ENCODE measurements around the gene RAI1.

The RAI1 gene

GRCh38 chr17:17645961-17646360 lies 35.3 kb upstream of the RAI1 start:
- no peaks in the 10 kb centered on the region for H3K36me3 ChIP-seq (ENCODE audit: control insufficient read depth, insufficient read depth, low read length)
- no peaks in the 10 kb centered on the region for H3K4me1 ChIP-seq
- no peak overlapping the region for H2AFZ ChIP-seq
- no peaks in the 10 kb centered on the region for H3K9me3 ChIP-seq (ENCODE audit: control insufficient read depth, low read length)
- TF ChIP-seq CTCF (IDR thresholded peaks at IDR 0.05): no peak
- no peak overlapping the region for H3K27ac ChIP-seq
- H3K4me2 ChIP-seq (ENCODE audit: low read length): no peak overlapping the region
- H3K79me2 ChIP-seq: no peaks in the 10 kb centered on the region
- H3K27me3 ChIP-seq (ENCODE audit: control insufficient read depth, insufficient read depth, low read length): no peaks in the 10 kb centered on the region
- no peak overlapping the region for H3K4me3 ChIP-seq (ENCODE audit: low read depth, low read length)
- no peak overlapping the region for H3K9ac ChIP-seq

GRCh38 chr17:17647524-17648178 lies 33.6 kb upstream of the RAI1 start:
- TF ChIP-seq CTCF (IDR thresholded peaks at IDR 0.05): no peak
- Histone ChIP-seq H2AFZ (no peak overlapping the region), H3K27me3 (ENCODE audit: control insufficient read depth, insufficient read depth, low read length) (no peaks in the 10 kb centered on the region), H3K4me3 (ENCODE audit: low read depth, low read length) (no peak overlapping the region), H3K27ac (no peak overlapping the region), H3K79me2 (no peaks in the 10 kb centered on the region), H3K4me2 (ENCODE audit: low read length) (no peak overlapping the region), H3K36me3 (ENCODE audit: control insufficient read depth, insufficient read depth, low read length) (no peaks in the 10 kb centered on the region), H3K9me3 (ENCODE audit: control insufficient read depth, low read length) (no peaks in the 10 kb centered on the region), H3K9ac (no peak overlapping the region), H3K4me1 (no peaks in the 10 kb centered on the region)

- no peaks in the 10 kb centered on the region for H3K79me2 ChIP-seq
- no peaks in the 10 kb centered on the region for H3K27me3 ChIP-seq (ENCODE audit: control insufficient read depth, insufficient read depth, low read length)
- H3K9me3 ChIP-seq (ENCODE audit: control insufficient read depth, low read length): no peaks in the 10 kb centered on the region
- no peak overlapping the region for H3K9ac ChIP-seq
- no peak overlapping the region for H3K4me3 ChIP-seq (ENCODE audit: low read depth, low read length)
- H3K36me3 ChIP-seq (ENCODE audit: control insufficient read depth, insufficient read depth, low read length): no peaks in the 10 kb centered on the region
- H3K4me2 ChIP-seq (ENCODE audit: low read length): no peak overlapping the region
- TF ChIP-seq CTCF (IDR thresholded peaks at IDR 0.05): no peak
- no peaks in the 10 kb centered on the region for H3K4me1 ChIP-seq
- no peak overlapping the region for H2AFZ ChIP-seq
- H3K27ac ChIP-seq: no peak overlapping the region
Observed at GRCh38 chr17:17648762-17649161, 32.5 kb upstream of the RAI1 start.

- Histone ChIP-seq H3K79me2 (no peaks in the 10 kb centered on the region), H3K27ac (no peak overlapping the region), H3K27me3 (ENCODE audit: control insufficient read depth, insufficient read depth, low read length) (no peaks in the 10 kb centered on the region), H3K4me2 (ENCODE audit: low read length) (no peak overlapping the region), H3K4me3 (ENCODE audit: low read depth, low read length) (no peak overlapping the region), H2AFZ (no peak overlapping the region), H3K9ac (no peak overlapping the region), H3K4me1 (no peaks in the 10 kb centered on the region), H3K9me3 (ENCODE audit: control insufficient read depth, low read length) (no peaks in the 10 kb centered on the region), H3K36me3 (ENCODE audit: control insufficient read depth, insufficient read depth, low read length) (no peaks in the 10 kb centered on the region)
- TF ChIP-seq CTCF (IDR thresholded peaks at IDR 0.05): no peak
Observed at GRCh38 chr17:17650959-17651358, 30.3 kb upstream of the RAI1 start.

- H3K4me1 ChIP-seq: no peaks in the 10 kb centered on the region
- no peaks in the 10 kb centered on the region for H3K36me3 ChIP-seq (ENCODE audit: control insufficient read depth, insufficient read depth, low read length)
- H3K9me3 ChIP-seq (ENCODE audit: control insufficient read depth, low read length): no peaks in the 10 kb centered on the region
- no peaks in the 10 kb centered on the region for H3K27me3 ChIP-seq (ENCODE audit: control insufficient read depth, insufficient read depth, low read length)
- H2AFZ ChIP-seq: no peak overlapping the region
- no peak for TF ChIP-seq CTCF (IDR thresholded peaks at IDR 0.05)
- H3K9ac ChIP-seq: no peak overlapping the region
- no peak overlapping the region for H3K4me2 ChIP-seq (ENCODE audit: low read length)
- no peaks in the 10 kb centered on the region for H3K79me2 ChIP-seq
- H3K4me3 ChIP-seq (ENCODE audit: low read depth, low read length): no peak overlapping the region
- no peak overlapping the region for H3K27ac ChIP-seq
Observed at GRCh38 chr17:17653343-17653742, 27.9 kb upstream of the RAI1 start.
